ENCODE results near the gene PCDHGA9. TPM values are rescaled to one million over a fixed set of nuclear protein-coding genes. Genes with fewer than 3 reads are reported as not detected.
"Not testable (repeated sequence)": the region's sequence is repeated elsewhere in the genome, so short reads cannot be mapped to it uniquely, and the experiment has no call there.

PCDHGA9 gene
- total and polyA plus RNA-seq, 2 donors (not counting 1 experiment from before 2014, with no cell fraction given): 3.3 to 4.8 TPM

- not testable (repeated sequence) for H2AFZ ChIP-seq (ENCODE audit: low read length); H3K9ac ChIP-seq (ENCODE audit: insufficient read depth, low read length); H4K20me1 ChIP-seq (ENCODE audit: control insufficient read depth, extremely low read depth, insufficient read depth, low read length); H3K27me3 ChIP-seq (ENCODE audit: control insufficient read depth, insufficient read depth, low read length); H3K79me2 ChIP-seq (ENCODE audit: control insufficient read depth, insufficient read depth, low read length); H3K4me1 ChIP-seq (ENCODE audit: control insufficient read depth, extremely low read depth, insufficient read depth, low read length); DNase-seq (ENCODE audit: low read depth in 2 of 2); H3K4me2 ChIP-seq (ENCODE audit: extremely low read depth, insufficient read depth, low read length); H3K4me3 ChIP-seq (replicated peaks in 1 of 4; ENCODE audit: control extremely low read depth in 1 of 4, insufficient read depth in 1 of 4, low read depth in 3 of 4, low read length in 4 of 4); H3K36me3 ChIP-seq (ENCODE audit: control insufficient read depth, insufficient read depth, low read length); H3K9me3 ChIP-seq (ENCODE audit: control insufficient read depth, insufficient read depth, low read depth, low read length); H3K27ac ChIP-seq (ENCODE audit: insufficient read depth, low read length)
Measured at GRCh38 chr5:141415275-141415618, 12.7 kb downstream of the PCDHGA9 start.

GRCh38 chr5:141417494-141418172 is 15.1 kb downstream of the PCDHGA9 start, which contains the start of gene PCDHGB7:
PCDHGB7 (plus strand) TSS chr5:141417677; CDS start chr5:141417860, 183 bp downstream.
- not testable (repeated sequence) for H2AFZ ChIP-seq (ENCODE audit: low read length); H3K4me1 ChIP-seq (ENCODE audit: control insufficient read depth, extremely low read depth, insufficient read depth, low read length); H3K79me2 ChIP-seq (ENCODE audit: control insufficient read depth, insufficient read depth, low read length); H3K9me3 ChIP-seq (ENCODE audit: control insufficient read depth, insufficient read depth, low read depth, low read length); H3K27me3 ChIP-seq (ENCODE audit: control insufficient read depth, insufficient read depth, low read length); H3K36me3 ChIP-seq (ENCODE audit: control insufficient read depth, insufficient read depth, low read length); H4K20me1 ChIP-seq (ENCODE audit: control insufficient read depth, extremely low read depth, insufficient read depth, low read length)
- peak within 1 kb of the TSS; percentile 60 for H3K4me2 ChIP-seq (ENCODE audit: extremely low read depth, insufficient read depth, low read length)
- TF ChIP-seq, protein P1, sequence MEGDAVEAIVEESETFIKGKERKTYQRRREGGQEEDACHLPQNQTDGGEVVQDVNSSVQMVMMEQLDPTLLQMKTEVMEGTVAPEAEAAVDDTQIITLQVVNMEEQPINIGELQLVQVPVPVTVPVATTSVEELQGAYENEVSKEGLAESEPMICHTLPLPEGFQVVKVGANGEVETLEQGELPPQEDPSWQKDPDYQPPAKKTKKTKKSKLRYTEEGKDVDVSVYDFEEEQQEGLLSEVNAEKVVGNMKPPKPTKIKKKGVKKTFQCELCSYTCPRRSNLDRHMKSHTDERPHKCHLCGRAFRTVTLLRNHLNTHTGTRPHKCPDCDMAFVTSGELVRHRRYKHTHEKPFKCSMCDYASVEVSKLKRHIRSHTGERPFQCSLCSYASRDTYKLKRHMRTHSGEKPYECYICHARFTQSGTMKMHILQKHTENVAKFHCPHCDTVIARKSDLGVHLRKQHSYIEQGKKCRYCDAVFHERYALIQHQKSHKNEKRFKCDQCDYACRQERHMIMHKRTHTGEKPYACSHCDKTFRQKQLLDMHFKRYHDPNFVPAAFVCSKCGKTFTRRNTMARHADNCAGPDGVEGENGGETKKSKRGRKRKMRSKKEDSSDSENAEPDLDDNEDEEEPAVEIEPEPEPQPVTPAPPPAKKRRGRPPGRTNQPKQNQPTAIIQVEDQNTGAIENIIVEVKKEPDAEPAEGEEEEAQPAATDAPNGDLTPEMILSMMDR (conservative IDR thresholded peaks at IDR 0.05 in 1 of 2, IDR thresholded peaks at IDR 0.05 in 1 of 2; ENCODE audit: low read depth in 1 of 2, low read length in 2 of 2): peak; percentile 79
- peak within 1 kb of the TSS; percentile 32 to 60 (median 50) for H3K4me3 ChIP-seq (replicated peaks in 1 of 4; ENCODE audit: control extremely low read depth in 1 of 4, insufficient read depth in 1 of 4, low read depth in 3 of 4, low read length in 4 of 4)
- peak within 1 kb of the TSS; percentile 20 for H3K9ac ChIP-seq (ENCODE audit: insufficient read depth, low read length)
- peak within 1 kb of the TSS; percentile 6 for H3K27ac ChIP-seq (ENCODE audit: insufficient read depth, low read length)
- DNase-seq (ENCODE audit: low read depth in 2 of 2): peak; percentile 73 to 85

DNA sequence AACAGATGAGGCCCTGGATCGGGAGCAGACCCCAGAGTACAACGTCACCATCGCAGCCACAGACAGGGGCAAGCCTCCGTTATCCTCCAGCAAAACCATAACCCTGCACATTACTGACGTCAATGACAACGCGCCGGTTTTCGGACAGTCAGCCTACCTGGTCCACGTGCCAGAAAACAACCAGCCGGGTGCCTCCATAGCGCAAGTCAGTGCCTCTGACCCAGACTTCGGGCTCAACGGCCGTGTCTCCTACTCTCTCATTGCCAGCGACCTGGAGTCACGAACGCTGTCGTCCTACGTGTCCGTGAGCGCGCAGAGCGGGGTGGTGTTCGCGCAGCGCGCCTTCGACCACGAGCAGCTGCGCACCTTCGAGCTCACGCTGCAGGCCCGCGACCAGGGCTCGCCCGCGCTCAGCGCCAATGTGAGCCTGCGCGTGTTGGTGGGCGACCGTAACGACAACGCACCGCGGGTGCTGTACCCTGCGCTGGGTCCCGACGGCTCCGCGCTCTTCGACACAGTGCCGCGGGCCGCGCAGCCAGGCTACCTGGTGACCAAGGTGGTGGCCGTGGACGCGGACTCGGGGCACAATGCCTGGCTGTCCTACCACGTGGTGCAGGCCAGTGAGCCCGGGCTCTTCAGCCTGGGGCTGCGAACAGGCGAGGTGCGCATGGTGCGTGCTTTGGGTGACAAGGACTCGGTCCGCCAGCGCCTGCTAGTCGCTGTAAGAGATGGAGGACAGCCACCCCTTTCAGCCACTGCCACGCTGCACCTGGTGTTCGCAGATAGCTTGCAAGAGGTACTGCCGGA is 16.7 kb downstream of the PCDHGA9 start:
- Histone ChIP-seq H3K4me1 (ENCODE audit: control insufficient read depth, extremely low read depth, insufficient read depth, low read length) (no peaks in the 10 kb centered on the region), H3K4me3 (replicated peaks in 1 of 4; ENCODE audit: control extremely low read depth in 1 of 4, insufficient read depth in 1 of 4, low read depth in 3 of 4, low read length in 4 of 4) (no peak overlapping the region)
- TF ChIP-seq, protein P1 (conservative IDR thresholded peaks at IDR 0.05 in 1 of 2, IDR thresholded peaks at IDR 0.05 in 1 of 2; ENCODE audit: low read depth in 1 of 2, low read length in 2 of 2): no peak
- no peak for TF ChIP-seq EZH2 (IDR thresholded peaks at IDR 0.05; ENCODE audit: low read length, missing control alignments)

More for the DNA sequence above, 16.7 kb downstream of the PCDHGA9 start:
- Histone ChIP-seq H2AFZ (ENCODE audit: low read length) (no peak overlapping the region), H3K9me3 (ENCODE audit: control insufficient read depth, insufficient read depth, low read depth, low read length) (peaks cover 11% of the 10 kb centered on the region), H3K79me2 (ENCODE audit: control insufficient read depth, insufficient read depth, low read length) (no peaks in the 10 kb centered on the region), H4K20me1 (ENCODE audit: control insufficient read depth, extremely low read depth, insufficient read depth, low read length) (no peaks in the 10 kb centered on the region), H3K36me3 (ENCODE audit: control insufficient read depth, insufficient read depth, low read length) (peaks cover 2% of the 10 kb centered on the region), H3K4me2 (ENCODE audit: extremely low read depth, insufficient read depth, low read length) (peak overlapping the region; percentile 0), H3K27me3 (ENCODE audit: control insufficient read depth, insufficient read depth, low read length) (no peaks in the 10 kb centered on the region), H3K27ac (ENCODE audit: insufficient read depth, low read length) (no peak overlapping the region), H3K9ac (ENCODE audit: insufficient read depth, low read length) (no peak overlapping the region)
- DNase-seq (ENCODE audit: low read depth in 2 of 2): no peak

Data from fibroblast of lung (primary cell).